Mammary epithelial cell (primary cell): Measurements from ENCODE around the gene ADGRD1.

Source experiments
- CTCF ChIP-seq, 2 donors: IDR thresholded peaks in 1 of 2; conservative IDR thresholded peaks in 1 of 2; 2 replicates each; pipeline ENCODE4 v1.5.1; 2011 to 2012; ENCODE audit warnings: inconsistent platforms in 2 of 2, low read length in 2 of 2, mild to moderate bottlenecking in 2 of 2, control low read depth in 1 of 2, low read depth in 1 of 2; ENCODE audit not compliant: insufficient read depth in 1 of 2; ENCODE audit errors: extremely low read depth in 1 of 2
- EZH2 ChIP-seq: IDR thresholded peaks from 2 replicates; pipeline ENCODE4 v1.6.1; 2012; ENCODE audit warnings: low read length, inconsistent platforms, borderline replicate concordance

GRCh38 chr12:131013118-131013517, 59.4 kb downstream of the ADGRD1 start:
- TF ChIP-seq CTCF (conservative IDR thresholded peaks at IDR 0.05 in 1 of 2, IDR thresholded peaks at IDR 0.05 in 1 of 2; ENCODE audit: extremely low read depth in 1 of 2, insufficient read depth in 1 of 2, low read depth in 1 of 2, low read length in 2 of 2) = no peak
- TF ChIP-seq EZH2 = no peak
